Stimulated activated naive B cell treated with anti-CD40 and anti-IgM and Interleukin-4, amounts not matched to agents 10 μg/mL and 1 μg/mL and 100 μg/mL, for 72 hours (primary cell): Measurements from ENCODE around the gene MNAT1.

ENCODE experiments used
- ATAC-seq, 2 donors: fragments of 150-1000 bp; cut with Tn5 transposase; replicated peaks; 2 replicates each; pipeline ENCODE4 v1.10.0; 2021; ENCODE audit warnings: moderate library complexity in 1 of 2
- DNase-seq: peaks from one replicate; pipeline ENCODE4 v3.0.0; 2021
- H3K27ac Mint-ChIP-seq: one replicate; pipeline ENCODE4 v1.8.0; 2022; ENCODE audit warnings: mild to moderate bottlenecking, mixed read lengths
- H3K27me3 Mint-ChIP-seq, 2 donors: one replicate each; pipeline ENCODE4 v1.8.0; 2022; ENCODE audit warnings: mixed read lengths in 2 of 2
- H3K36me3 Mint-ChIP-seq, 2 donors: one replicate each; pipeline ENCODE4 v1.8.0; 2022; ENCODE audit warnings: mixed read lengths in 2 of 2, mild to moderate bottlenecking in 1 of 2
- H3K4me1 Mint-ChIP-seq, 2 donors: one replicate each; pipeline ENCODE4 v1.8.0; 2022; ENCODE audit warnings: mixed read lengths in 2 of 2, mild to moderate bottlenecking in 1 of 2
- H3K4me3 Mint-ChIP-seq, 2 donors: one replicate each; pipeline ENCODE4 v1.8.0; 2022; ENCODE audit warnings: mild to moderate bottlenecking in 2 of 2, mixed read lengths in 2 of 2, moderate library complexity in 1 of 2
- H3K9me3 Mint-ChIP-seq, 2 donors: one replicate each; pipeline ENCODE4 v1.8.0; 2022; ENCODE audit warnings: mixed read lengths in 2 of 2, mild to moderate bottlenecking in 1 of 2

MNAT1 gene

GRCh38 chr14:60956632-60957031 is 222.1 kb downstream of the MNAT1 start:
- Mint-ChIP-seq H3K9me3 (peaks cover 21 to 25% of the 10 kb centered on the region in 2 donors), H3K27me3 (no peaks in the 10 kb centered on the region), H3K36me3 (peaks cover 45 to 54% of the 10 kb centered on the region in 2 donors), H3K27ac (no peak overlapping the region), H3K4me3 (no peak overlapping the region), H3K4me1 (no peaks in the 10 kb centered on the region)
- ATAC-seq (no peak), DNase-seq (no peak)

GRCh38 chr14:60958146-60958545 is 223.6 kb downstream of the MNAT1 start:
- H3K9me3 Mint-ChIP-seq, result peaks cover 21 to 25% of the 10 kb centered on the region in 2 donors
- H3K4me1 Mint-ChIP-seq, result no peaks in the 10 kb centered on the region
- ATAC-seq, result no peak
- no peak overlapping the region for H3K4me3 Mint-ChIP-seq
- no peak for DNase-seq
- no peak overlapping the region for H3K27ac Mint-ChIP-seq
- H3K36me3 Mint-ChIP-seq, result peaks cover 45 to 54% of the 10 kb centered on the region in 2 donors
- H3K27me3 Mint-ChIP-seq, result no peaks in the 10 kb centered on the region

- Mint-ChIP-seq H3K27ac (no peak overlapping the region), H3K27me3 (no peaks in the 10 kb centered on the region), H3K9me3 (peaks cover 0 to 4% of the 10 kb centered on the region in 2 donors), H3K36me3 (peaks cover 19 to 31% of the 10 kb centered on the region in 2 donors), H3K4me1 (peaks cover 1 to 5% of the 10 kb centered on the region in 2 donors), H3K4me3 (no peak overlapping the region)
- DNase-seq, result no peak
- no peak for ATAC-seq
These were observed 229.2 kb downstream of the MNAT1 start for GRCh38 chr14:60963761-60964160.

DNA sequence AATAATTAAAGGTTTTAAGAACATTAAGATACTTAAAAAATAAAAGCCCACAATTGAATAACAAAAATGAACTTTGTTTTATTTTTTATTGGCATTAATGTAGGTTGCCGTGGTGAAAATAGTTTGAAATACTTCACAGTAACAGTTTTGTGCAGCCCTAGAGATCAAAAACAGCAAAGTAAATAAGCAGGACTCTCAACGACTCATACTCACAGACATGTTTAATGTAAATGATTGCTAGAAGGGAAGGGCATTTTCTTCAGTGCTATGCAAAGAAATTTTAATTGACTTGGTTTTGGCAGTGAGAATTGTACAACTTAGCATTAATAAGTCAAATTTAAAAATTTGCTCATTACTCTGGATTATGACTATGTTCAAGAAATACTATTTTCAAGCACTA is 230.3 kb downstream of the MNAT1 start:
- H3K27me3 Mint-ChIP-seq, result no peaks in the 10 kb centered on the region
- no peak for DNase-seq
- H3K4me3 Mint-ChIP-seq, result no peak overlapping the region
- ATAC-seq, result no peak
- no peak overlapping the region for H3K27ac Mint-ChIP-seq
- peaks cover 9 to 20% of the 10 kb centered on the region in 2 donors for H3K36me3 Mint-ChIP-seq
- no peaks in the 10 kb centered on the region for H3K9me3 Mint-ChIP-seq
- H3K4me1 Mint-ChIP-seq, result peaks cover 1 to 5% of the 10 kb centered on the region in 2 donors

- peaks cover 1 to 5% of the 10 kb centered on the region in 2 donors for H3K4me1 Mint-ChIP-seq
- H3K27ac Mint-ChIP-seq, result no peak overlapping the region
- DNase-seq (no peak), ATAC-seq (no peak)
- no peaks in the 10 kb centered on the region for H3K27me3 Mint-ChIP-seq
- no peak overlapping the region for H3K4me3 Mint-ChIP-seq
- H3K9me3 Mint-ChIP-seq, result no peaks in the 10 kb centered on the region
- peaks cover 6 to 15% of the 10 kb centered on the region in 2 donors for H3K36me3 Mint-ChIP-seq
These were observed 230.8 kb downstream of the MNAT1 start for GRCh38 chr14:60965402-60965801.

GRCh38 chr14:60968099-60968498 is 233.5 kb downstream of the MNAT1 start:
- H3K27me3 Mint-ChIP-seq, result no peaks in the 10 kb centered on the region
- no peaks in the 10 kb centered on the region for H3K9me3 Mint-ChIP-seq
- H3K36me3 Mint-ChIP-seq, result peaks cover 17 to 18% of the 10 kb centered on the region in 2 donors
- no peak overlapping the region for H3K27ac Mint-ChIP-seq
- DNase-seq (no peak), ATAC-seq (no peak)
- no peak overlapping the region for H3K4me3 Mint-ChIP-seq
- peaks cover 1 to 5% of the 10 kb centered on the region in 2 donors for H3K4me1 Mint-ChIP-seq

GRCh38 chr14:60968671-60969070 is 234.1 kb downstream of the MNAT1 start:
- Mint-ChIP-seq H3K27ac (no peak overlapping the region), H3K9me3 (no peaks in the 10 kb centered on the region), H3K36me3 (peaks cover 17 to 21% of the 10 kb centered on the region in 2 donors), H3K4me3 (no peak overlapping the region), H3K27me3 (no peaks in the 10 kb centered on the region), H3K4me1 (peaks cover 1 to 5% of the 10 kb centered on the region in 2 donors)
- ATAC-seq (no peak), DNase-seq (no peak)

DNA sequence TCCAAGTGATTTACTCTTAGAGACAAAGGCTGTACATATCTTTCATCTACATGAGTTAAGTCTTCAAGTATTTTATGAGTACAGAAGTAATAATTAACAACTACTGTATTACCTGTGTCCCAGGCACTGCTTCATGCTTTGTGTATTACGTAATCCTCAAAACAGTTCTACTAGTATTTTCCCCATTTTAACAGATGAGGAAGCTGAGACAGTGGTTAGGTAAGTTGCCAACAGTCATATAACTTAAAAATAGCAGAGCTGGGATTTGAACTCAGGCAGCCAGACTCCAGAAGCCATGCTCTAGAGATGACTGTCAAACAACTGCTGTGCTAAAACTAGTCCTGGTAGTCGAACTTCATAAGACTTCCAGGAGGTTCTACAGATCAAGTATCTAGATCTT is 235.6 kb downstream of the MNAT1 start:
- no peak overlapping the region for H3K27ac Mint-ChIP-seq
- H3K4me3 Mint-ChIP-seq, result no peak overlapping the region
- peaks cover 1 to 5% of the 10 kb centered on the region in 2 donors for H3K4me1 Mint-ChIP-seq
- H3K27me3 Mint-ChIP-seq, result no peaks in the 10 kb centered on the region
- DNase-seq (no peak), ATAC-seq (no peak)
- peaks cover 19 to 21% of the 10 kb centered on the region in 2 donors for H3K36me3 Mint-ChIP-seq
- no peaks in the 10 kb centered on the region for H3K9me3 Mint-ChIP-seq

DNA sequence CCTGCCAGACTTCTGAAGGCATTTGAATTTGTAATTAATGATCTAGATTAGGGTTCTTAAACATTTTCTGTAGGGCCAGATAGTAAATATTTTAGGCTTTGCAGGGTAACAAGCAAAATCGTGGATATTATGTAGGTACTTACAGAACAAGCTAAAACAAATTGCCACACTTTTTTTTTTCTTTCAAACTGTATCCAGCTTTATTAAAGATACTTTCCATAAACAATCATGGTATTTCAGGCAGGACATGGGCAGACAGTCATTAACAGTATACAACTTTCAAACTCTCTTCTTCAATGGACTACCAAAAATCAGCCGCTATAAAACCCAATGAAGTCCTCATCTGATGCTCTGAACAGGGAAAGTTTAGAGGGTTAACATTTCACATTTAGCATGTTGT is 236.7 kb downstream of the MNAT1 start:
- DNase-seq (no peak), ATAC-seq (no peak)
- Mint-ChIP-seq H3K9me3 (no peaks in the 10 kb centered on the region), H3K36me3 (peaks cover 19 to 20% of the 10 kb centered on the region in 2 donors), H3K27ac (peak overlapping the region; percentile 47), H3K27me3 (no peaks in the 10 kb centered on the region), H3K4me1 (peaks cover 1 to 6% of the 10 kb centered on the region in 2 donors), H3K4me3 (no peak overlapping the region)

- Mint-ChIP-seq H3K4me3 (no peak overlapping the region), H3K27ac (no peak overlapping the region), H3K4me1 (peaks cover 0 to 9% of the 10 kb centered on the region in 2 donors), H3K9me3 (no peaks in the 10 kb centered on the region), H3K36me3 (peaks cover 21 to 27% of the 10 kb centered on the region in 2 donors), H3K27me3 (no peaks in the 10 kb centered on the region)
- DNase-seq, result no peak
- no peak for ATAC-seq
These were observed 237.7 kb downstream of the MNAT1 start for GRCh38 chr14:60972295-60972694.

GRCh38 chr14:60973070-60973469 is 238.5 kb downstream of the MNAT1 start:
- no peaks in the 10 kb centered on the region for H3K27me3 Mint-ChIP-seq
- no peak for ATAC-seq
- no peak overlapping the region for H3K27ac Mint-ChIP-seq
- no peaks in the 10 kb centered on the region for H3K9me3 Mint-ChIP-seq
- DNase-seq, result no peak
- peaks cover 3 to 13% of the 10 kb centered on the region in 2 donors for H3K4me1 Mint-ChIP-seq
- H3K4me3 Mint-ChIP-seq, result no peak overlapping the region
- H3K36me3 Mint-ChIP-seq, result peaks cover 25 to 31% of the 10 kb centered on the region in 2 donors

DNA sequence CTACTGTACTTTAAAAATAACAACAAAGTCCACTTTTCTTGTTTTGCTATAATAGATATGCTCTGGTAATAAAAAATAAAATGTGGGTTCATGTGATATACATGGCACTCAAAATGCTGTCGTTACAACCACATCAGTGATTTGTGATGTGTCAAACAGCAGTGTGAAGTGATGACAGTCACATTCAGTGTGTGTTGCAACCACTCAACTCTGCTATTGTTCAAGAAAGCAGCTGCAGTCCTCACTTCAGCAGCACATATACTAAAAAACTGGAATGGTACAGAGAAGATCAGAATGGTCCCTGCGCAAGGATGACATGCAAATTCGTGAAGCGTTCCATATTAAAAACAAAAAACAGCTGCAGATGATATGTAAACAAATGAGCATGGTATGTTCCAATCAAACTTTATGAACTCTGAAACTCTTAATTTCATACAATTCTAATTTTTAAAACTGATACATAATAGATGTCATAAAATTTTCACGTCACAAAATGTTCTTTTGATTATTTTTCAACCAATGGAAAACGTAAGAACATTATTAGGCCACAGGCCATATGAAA is 239.6 kb downstream of the MNAT1 start:
- no peak for DNase-seq
- ATAC-seq, result no peak
- Mint-ChIP-seq H3K36me3 (peaks cover 25 to 31% of the 10 kb centered on the region in 2 donors), H3K27ac (no peak overlapping the region), H3K4me1 (peaks cover 5 to 13% of the 10 kb centered on the region in 2 donors), H3K9me3 (no peaks in the 10 kb centered on the region), H3K4me3 (no peak overlapping the region), H3K27me3 (no peaks in the 10 kb centered on the region)

DNA sequence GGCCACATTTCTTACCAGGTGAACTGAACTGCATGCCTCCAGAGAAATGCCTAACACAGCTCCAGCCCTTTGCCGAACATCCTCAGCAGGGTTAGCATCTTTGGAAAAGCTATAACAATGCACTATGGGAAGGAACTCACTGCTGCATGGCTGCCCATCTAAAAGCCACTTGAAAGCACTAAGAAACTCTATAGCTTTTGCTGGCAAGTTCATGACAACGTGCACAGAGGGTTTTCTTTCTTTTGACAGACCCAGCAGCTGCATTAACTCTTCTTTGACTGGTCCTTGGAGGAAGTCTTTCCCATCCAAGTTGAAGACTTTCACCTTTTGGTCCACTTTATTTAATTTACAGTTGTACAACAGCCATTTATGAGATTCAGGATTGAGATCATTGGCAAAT is 241.0 kb downstream of the MNAT1 start:
- DNase-seq (no peak), ATAC-seq (no peak)
- Mint-ChIP-seq H3K27me3 (no peaks in the 10 kb centered on the region), H3K9me3 (no peaks in the 10 kb centered on the region), H3K4me3 (no peak overlapping the region), H3K36me3 (peaks cover 25 to 34% of the 10 kb centered on the region in 2 donors), H3K27ac (no peak overlapping the region), H3K4me1 (peaks cover 8 to 19% of the 10 kb centered on the region in 2 donors)

DNA sequence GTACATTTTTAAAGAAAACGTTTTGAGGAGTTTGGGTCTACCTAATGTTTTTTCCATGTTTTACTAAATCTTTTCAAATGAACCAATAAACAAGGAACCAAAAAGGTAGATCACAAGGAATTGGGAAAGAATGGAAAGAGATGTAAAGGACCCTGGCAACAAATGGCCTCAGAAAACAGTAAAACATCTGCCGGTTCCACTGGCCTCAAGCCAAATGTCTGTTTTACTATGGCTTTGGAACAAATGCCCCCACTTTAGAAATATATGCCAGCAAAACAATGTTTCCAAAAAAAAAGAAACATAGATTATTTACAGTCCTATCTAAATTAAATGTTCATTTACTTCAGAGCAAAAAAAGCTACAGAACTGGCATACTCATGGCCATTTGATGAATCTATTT is 243.3 kb downstream of the MNAT1 start:
- Mint-ChIP-seq H3K36me3 (peaks cover 11 to 24% of the 10 kb centered on the region in 2 donors), H3K4me3 (no peak overlapping the region), H3K27ac (no peak overlapping the region), H3K9me3 (no peaks in the 10 kb centered on the region), H3K27me3 (no peaks in the 10 kb centered on the region), H3K4me1 (peaks cover 8 to 19% of the 10 kb centered on the region in 2 donors)
- ATAC-seq, result no peak
- no peak for DNase-seq

- Mint-ChIP-seq H3K9me3 (no peaks in the 10 kb centered on the region), H3K4me1 (peaks cover 8 to 19% of the 10 kb centered on the region in 2 donors), H3K27me3 (no peaks in the 10 kb centered on the region), H3K4me3 (no peak within 1 kb of the TSS), H3K27ac (no peak within 1 kb of the TSS), H3K36me3 (peaks cover 9 to 19% of the 10 kb centered on the region in 2 donors)
- DNase-seq, result peak; percentile 88
- ATAC-seq, result peak; percentile 88 to 91
These were observed 246.5 kb downstream of the MNAT1 start, which contains the start of the genes SLC38A6 and TRMT5 for GRCh38 chr14:60980811-60981632. Gene SLC38A6 (plus strand): TSS chr14:60981245. CDS start chr14:60981278, 33 bp downstream. Gene TRMT5 (minus strand): TSS chr14:60981079. CDS start chr14:60980973, 106 bp downstream.
